GM18867 (cell line): Measurements from ENCODE around the gene ASTN2.

ENCODE experiments used
- ATAC-seq: cut with Tn5 transposase; IDR thresholded peaks from one replicate; pipeline ENCODE4 v1.9.1; 2021; ENCODE audit warnings: mild to moderate bottlenecking, moderate library complexity; ENCODE audit not compliant: unreplicated experiment

ASTN2 gene

DNA sequence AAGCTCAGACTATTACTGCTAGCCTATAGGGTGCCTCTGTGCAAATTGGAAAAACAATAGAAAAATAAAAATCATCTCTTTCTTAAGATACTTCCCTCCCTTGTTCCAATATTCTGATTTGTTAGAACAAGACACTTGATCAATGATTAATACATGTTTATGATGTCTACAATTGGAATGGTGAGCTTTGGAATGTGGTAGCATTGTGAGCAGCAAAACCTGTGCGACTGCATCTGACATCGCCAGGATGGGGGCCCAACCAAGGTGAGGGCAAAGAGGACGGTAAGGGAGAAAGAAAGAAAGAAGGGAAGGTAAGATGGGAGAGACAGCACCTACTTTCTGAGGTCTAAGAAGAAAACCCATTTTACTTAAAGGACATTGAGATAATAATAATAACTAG, 910.8 kb downstream of the ASTN2 start:
- no peak for ATAC-seq

DNA sequence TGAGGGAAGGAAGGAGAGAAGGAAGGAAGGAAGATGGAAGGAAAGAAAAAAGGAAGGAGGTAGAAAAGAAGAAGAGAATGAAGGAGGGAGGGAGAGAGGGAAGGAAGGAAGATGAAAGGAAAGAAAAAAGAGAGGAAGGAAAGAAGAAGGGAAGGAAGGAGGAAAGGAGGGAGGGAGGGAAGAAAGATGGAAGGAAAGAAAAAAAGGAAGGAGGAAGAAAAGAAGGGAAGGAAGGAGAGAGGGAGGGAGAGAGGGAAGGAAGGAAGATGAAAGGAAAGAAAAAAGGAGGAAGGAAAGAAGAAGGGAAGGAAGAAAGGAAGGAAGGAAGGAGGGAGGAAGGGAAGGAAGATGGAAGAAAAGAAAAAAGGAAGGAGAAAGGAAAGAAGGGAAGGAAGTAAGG, 912.1 kb downstream of the ASTN2 start:
- no peak for ATAC-seq

DNA sequence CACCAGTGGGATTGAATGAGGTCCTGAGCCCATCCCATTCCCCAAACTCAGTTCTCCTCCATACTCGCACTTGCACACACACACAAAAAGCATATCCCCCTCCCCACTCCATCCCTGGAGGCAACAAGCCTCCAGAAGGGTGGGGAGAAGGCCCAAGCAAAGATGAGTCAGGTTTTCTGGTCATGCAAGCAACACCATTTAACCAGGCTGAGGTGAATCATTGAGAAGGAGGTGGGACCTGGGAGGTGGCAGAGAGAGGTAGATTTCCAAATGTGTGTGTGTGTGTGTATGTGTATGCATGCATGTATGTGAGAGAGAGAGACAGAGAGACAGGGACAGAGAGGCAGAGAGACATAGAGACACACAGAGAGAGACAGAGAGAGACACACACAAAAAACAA, 913.0 kb downstream of the ASTN2 start:
- ATAC-seq = no peak

DNA sequence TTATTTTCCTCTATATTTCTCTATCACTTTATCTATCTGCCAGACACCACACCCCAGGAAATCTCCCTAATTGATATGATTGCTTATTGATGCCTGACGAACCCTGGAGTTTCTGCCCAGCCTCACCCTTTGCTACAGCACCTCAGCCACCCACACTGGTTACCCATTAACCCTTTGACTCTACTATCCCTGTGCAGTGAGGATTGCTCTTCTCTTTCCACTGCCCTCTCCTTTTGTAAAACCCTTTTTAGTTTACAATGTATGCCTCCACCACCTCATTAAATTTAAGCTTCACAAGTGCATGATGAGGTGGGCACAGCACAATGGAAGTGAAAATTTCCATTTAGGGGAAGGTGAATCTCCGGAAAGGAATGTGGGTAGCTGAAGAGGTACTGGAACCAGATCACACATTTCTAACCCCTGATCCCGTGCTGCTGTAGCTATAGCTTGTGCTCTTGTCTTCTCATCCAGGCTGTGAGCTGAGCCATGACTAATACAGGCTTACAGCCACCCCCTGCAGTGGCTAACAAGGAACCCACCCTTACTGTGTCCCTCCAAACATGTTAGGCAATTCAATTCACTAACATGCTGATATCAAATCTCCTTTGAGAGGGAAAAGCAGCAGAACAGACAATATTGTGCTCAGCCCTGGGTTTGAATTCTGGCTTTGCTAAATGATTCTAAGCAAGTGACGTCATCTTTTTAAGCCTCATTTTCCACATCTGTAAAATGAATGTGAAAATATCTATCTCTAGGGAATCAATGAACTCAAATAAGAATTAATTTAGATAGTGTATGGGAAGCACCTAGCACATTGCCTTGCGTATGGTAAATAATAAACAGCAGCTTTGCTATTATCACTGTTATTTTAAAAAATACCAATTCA, 914.6 kb downstream of the ASTN2 start:
- ATAC-seq = no peak

DNA sequence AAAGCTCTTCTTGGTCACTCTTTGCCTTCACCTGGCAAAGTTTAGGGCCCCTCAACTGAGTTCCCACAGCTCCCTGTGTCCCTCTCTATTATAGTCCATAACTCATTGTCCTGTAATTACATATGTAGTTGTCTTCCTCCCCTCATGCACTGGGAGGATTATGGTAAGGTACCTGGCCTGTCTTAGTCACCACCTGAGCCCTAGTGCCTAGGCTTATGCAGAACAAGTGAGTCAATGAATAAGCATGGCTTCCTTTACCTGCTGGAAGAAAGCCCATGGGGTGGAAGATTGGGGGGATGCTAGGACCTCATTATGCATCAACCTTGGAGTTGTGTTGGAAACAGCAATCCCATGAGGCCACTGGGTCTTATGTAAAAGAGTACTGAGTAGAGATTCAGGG, 915.4 kb downstream of the ASTN2 start:
- ATAC-seq = no peak

DNA sequence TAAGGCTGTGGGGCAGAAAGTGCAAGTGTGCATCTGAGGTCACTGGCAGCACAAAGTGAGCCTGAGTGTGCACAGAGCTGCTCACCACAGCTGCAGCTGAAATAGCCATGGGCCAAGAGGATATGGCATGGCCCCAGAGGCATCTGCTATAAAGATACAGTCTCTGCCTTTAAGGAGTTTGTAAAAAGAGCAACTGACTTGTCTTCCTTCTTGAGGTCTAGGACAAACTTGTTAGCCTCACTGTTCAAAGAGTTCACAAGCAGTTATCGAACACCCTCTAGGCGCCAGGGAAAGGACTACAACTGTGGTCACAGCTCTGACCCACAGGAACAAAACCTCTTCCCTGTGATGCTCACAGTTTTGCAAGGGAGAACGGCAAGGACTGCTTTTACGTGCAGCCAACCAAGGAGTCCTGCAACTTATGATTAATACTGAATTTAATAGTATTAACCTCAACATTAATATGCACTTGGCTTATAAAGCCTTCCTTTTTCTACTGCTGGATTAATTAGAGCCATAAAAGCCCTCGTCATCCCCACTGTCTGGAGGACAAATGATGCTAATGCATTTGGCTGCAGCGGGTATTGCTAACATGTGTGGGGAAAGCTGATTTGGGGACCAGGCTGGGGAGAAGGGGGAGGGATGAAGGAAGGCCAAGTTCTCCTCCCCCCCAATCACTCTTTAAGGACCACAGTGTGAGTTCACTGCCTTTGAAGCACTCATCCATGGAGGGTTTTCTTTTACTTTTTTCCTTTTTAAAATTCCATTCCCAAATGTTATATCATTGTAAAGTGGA, 917.6 kb downstream of the ASTN2 start:
- ATAC-seq = no peak

DNA sequence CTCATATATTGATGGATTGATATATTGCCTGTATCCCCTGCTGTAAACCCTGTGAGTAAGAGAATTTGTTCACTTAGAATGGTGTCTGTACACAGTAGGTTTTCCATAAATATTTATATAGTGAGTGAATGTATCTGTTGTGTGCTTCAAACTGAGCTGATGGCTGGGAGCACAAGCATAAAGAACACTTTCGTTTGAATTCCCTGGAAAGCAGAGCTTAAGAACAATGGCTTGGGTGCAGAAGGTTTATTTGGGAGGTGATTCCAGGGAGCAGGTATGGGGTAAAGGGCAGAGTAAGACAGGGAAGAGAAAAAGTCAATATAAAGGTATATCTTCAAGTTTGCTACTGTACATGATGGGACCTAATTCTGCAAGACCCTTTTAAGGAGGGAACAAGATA, 918.7 kb downstream of the ASTN2 start:
- ATAC-seq = no peak

DNA sequence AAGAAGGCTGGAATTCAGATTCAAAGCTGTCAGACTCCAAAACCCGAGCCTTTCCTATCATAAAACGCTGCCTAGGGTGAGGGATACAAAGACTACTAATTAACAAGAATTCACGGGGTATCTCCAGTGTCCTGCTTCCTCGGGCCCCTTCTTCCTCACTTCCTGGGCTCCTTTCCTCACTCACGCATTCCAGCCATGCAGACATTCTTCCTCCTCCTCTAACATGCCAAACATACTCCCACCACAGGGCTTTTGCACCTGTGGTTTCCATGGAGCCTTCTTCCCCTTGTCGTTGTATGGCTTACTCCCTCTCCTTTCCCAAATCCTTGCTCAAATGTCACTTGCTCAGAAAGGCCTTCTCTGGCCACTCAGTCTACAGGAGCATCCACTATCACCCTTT, 919.1 kb downstream of the ASTN2 start:
- no peak for ATAC-seq

DNA sequence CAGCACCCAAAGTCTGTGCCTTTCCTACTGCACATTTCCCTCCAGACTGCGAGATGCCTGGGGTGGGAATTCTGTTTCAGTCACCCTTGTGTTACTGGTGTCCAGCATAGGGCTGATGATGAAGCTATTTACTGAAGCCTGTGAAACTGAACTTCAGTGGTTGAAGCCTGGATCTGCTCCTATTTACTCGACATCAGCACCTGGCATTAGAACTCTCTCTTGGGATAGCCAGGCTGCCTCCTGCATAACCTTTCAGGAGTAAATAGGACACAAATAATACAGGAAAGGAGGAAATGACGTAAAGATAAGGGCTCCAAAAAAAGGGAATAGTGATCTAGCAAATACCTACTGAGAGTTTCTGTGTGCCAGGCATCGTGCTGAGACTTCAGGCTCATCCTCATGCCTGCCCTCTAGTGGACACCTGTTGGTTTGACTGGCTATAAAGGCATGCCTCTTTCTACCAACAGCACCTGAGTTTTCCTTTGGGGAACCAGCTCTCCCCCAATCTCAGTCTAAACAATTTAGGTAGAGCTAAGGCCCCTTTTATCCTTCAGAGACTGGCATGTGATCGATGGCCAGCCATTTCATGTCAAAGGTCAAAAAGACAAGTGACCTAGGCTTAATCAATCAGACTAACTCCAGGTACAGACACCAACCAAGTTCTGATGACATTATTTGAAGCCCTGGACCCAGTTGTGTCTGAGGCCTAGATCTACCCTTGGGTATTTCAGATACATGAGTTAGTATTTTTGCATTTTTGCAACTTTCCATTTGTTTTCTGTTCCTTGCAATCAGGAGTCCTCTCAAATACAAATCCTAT, 919.8 kb downstream of the ASTN2 start:
- ATAC-seq = peak; percentile 76

DNA sequence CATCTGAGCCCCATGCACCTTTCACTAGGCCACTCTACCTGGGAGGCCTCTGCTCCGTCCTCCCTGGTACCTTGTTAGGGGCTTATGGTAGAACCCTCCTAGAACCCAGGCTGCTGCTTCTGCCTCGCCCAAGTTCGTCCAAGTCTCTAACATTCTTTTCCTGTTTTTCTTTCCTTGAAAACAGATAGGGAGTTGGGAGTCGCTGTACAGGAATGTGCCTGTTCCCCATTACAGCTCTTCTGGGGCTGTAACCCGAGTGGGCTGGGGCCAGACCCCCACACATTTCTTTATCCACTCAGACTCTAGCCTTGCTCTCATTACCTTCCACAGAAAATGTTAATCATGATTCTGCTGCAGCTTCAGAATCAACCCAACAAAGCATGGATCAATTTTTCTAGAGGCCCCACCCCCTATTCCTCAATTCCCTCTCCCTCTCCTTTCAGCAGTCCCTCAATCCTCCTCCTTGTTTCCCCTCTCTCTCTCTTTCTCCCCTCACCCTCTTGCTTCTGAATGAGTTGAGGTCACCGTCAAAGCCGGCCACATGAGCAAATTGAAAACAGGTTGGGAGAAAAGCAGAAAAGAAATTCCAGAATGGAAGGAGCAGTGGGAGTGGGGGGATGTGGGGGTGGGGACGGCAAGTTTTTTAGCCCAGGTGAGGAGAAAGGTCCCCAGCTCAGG, 921.5 kb downstream of the ASTN2 start:
- ATAC-seq = no peak

DNA sequence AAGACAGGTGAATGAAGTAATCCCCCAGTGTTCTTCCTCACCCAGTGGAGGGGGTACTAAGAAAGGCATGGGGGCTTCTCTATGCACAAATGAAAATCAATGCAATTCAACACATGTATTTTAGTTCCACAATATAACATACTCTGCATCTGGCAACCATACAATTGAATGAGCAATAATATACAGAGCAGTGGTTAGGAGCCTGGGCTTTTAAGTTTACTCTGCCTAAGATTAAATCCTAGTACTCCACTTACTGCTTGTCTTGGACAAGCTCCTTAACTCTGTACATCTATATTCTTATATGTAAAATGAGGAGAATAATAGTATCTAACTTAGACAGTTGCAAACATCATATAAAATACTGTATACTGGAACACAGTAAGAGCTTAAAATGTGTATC, 923.2 kb downstream of the ASTN2 start:
- no peak for ATAC-seq

DNA sequence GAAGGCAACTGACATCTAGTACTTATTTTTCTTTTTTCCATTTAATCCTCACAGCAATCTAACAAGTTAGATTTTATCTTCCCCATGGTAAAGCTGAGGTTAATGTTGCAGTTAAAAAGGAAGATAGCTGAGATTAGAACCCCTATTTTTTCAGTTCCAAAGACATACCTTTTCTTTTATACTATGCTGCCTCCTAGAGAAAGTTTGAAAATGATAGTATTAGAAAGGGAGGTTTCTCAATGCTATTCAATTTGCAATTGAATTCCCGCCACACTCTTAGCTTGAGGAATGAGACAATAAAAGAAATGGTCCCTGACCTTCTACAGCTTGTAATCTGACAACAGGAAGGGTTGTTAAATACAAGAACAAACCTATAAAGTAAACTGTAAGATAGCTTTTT, 923.6 kb downstream of the ASTN2 start:
- no peak for ATAC-seq

DNA sequence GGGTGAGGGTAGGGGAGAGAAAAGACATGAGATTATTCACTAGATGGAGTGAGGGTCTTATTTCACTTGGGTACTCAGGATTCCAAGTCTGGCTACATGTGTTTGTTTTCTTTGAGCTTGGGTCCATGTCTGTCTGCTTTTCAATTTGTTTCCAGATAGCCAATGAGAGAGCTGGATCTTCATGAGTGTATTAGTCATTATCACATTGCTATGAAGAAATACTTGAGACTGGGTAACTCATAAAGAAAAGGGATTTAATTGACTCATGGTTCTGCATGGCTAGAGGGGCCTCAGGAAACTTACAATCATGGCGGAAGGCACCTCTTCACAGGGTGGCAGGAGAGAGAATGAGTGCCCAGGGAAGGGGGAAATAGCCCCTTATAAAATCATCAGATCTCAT, 924.5 kb downstream of the ASTN2 start:
- no peak for ATAC-seq

DNA sequence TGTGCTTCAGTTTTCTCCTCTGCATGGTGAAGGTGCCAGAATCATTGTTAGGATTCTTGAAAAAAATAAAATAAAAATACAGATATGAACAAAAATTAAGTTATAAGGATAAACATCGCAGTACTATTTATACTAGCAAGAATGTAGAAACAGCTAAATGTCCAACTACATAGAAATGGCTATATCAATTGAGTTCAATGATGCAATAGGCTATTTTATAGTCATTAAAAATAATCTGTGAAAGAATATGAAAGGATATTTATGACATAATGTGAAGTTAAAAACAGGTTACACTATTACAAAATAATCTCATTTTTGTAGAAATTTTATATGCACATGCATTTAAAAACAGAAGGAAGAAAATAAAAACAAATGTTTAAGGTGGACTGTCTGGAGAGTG, 926.5 kb downstream of the ASTN2 start:
- no peak for ATAC-seq

DNA sequence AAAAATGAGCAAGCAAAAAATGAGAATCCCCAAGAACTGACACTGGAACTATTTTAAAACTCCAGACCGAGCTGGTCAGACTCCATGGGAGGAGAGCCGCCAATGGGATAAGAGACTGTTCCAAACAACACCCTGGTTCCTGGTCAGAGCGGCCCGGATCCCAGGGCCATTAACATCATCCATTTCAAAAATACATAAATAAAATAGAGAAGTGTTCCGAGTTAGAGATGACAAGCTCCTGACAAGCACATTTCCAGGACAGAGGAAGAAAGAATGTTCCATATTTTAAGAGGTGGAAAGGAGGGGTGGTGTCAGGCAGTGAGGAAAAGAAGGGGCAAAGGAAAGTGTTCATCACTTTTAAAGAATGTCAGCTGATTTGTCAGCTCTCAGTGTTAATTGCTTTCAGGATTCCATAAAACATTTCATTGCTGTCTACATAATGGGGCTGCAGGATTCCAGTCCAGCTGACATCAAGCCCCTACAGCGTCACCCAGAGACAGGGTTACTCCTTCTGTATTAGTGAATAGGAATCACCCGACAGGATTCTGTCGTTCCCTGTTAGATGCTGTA, 930.3 kb downstream of the ASTN2 start:
- ATAC-seq = no peak

DNA sequence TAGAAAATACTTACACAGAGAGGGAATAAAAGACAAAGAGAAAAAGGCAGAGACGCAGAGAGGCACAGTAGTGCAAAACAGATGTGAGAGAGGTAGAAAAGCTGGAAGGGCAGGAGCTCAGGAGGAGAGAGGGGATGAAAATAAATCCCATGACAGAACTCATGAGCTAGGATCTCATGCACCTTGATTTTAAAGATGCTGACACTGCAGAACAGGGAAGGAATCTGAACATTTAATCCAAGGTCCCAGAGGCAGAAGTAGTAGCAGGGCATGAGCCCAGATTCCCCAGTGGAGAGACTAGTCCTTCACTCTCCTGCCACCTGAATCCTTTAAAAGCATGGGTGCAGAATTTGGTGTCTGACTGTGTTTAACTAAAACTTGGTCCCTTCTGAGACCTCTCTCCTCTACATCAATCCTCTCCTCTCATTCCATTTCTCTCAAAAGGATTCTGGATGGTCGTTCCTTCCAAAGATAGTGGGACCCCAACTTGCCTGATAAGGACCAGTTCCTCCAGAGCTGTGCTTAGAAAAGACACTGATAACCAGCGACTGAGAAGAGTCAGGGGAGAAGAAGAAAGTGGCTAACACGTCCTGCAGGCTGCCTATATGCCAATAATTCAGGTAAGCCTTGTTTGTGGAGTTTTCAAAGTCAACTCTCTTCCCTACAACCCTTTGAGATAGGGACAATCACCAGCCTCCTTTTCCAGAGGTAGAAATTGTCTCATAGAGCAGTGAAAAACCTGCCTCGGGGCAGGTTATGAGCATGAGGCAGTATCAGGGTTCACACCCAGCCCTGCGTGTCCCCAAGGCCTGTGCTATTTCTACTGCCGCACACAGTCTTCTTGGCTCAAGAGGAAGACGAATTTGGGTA, 931.0 kb downstream of the ASTN2 start:
- no peak for ATAC-seq

DNA sequence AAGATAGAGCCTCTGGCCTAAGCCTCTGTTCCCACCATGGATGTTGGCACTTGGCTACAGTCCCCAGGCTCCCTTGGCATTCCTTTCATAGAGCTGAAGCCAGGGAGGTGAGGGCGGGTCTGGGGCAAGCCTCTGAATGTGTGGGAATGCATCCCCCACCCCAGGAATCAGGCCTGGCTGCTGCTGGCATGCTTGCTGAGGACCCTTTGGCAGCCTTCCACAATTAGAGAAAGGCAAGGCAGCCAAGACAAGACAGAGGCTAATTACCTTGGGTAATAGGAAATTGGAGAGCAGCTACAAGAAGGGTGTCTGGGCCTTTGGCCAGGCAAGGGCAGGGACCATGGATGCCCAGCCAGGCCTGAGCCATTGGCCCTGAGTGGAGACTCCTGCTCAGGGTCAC, 932.1 kb downstream of the ASTN2 start:
- no peak for ATAC-seq

DNA sequence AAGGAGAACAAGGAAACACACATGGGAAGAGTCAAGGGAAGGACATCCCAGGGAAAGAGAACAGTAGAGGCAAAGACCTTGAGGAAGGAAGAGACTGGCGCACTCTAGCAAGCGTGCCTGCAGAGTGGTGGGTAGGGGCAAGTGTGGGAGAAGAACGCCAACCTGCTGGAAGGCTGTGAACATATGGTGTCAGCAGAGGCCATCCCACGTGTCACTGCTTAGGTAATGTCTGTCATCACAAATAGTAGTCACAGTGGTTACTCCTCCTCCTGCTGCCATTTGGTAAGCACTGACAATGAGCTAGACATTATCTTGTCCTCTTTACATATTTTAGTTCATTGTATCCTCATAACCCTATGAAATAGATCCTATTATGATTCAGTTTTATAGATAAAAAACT, 934.2 kb downstream of the ASTN2 start:
- no peak for ATAC-seq

DNA sequence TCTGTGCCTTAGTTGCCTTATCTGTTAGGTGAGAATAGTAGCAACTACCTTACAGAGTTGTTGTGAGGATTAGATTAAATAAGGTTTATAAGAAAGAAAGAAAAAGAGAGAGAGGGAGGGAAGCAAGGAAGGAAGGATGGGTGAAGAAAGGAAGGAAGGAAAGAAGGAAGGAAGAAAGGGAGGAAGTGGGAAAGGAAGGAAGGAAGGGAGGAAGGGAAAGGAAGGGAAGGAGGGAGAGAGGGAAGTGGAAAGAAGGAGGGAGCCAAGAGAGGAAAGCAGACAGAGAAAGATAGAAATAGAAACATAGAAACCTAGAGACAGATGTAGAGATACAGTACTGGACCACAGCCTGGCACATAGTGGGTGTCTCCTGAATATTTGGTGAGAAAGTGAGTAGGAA, 934.9 kb downstream of the ASTN2 start:
- no peak for ATAC-seq
